ENCODE results near the gene LSM11. TPM values are rescaled to one million over a fixed set of nuclear protein-coding genes. Genes with fewer than 3 reads are reported as not detected.

LSM11 gene
- total RNA-seq, 4 donors from 2014 or later: 2.6 to 4.1 (median 3.9) TPM

DNA sequence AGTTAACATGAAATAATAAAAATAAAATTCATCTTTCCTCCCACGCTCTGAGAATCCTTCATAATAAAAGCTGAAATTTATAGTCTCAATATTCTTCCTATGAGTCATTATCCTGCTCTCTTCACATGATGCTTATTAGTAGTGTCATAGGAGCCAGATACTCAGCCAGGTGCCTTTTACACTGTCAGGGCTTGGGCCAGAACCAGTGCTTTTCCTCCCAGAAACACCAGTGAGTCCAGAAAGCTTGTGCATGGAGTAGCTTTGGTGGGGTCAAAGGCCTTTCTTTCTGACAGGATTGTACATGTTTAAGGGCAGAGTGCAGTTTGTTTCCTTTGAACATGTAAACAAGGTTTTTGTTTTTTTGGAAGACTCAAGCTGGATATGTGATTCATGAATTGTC lies 6.8 kb downstream of the LSM11 start:
- TF ChIP-seq CTCF (IDR thresholded peaks at IDR 0.05; ENCODE audit: low read depth): no peak

GRCh38 chr5:157756122-157756521 lies 12.6 kb downstream of the LSM11 start:
- no peak for TF ChIP-seq CTCF (IDR thresholded peaks at IDR 0.05; ENCODE audit: low read depth)

GRCh38 chr5:157758706-157759105 lies 15.2 kb downstream of the LSM11 start:
- no peak for TF ChIP-seq CTCF (IDR thresholded peaks at IDR 0.05; ENCODE audit: low read depth)

- TF ChIP-seq CTCF (IDR thresholded peaks at IDR 0.05; ENCODE audit: low read depth): no peak
Measured at GRCh38 chr5:157761690-157762621, 18.4 kb downstream of the LSM11 start.

DNA sequence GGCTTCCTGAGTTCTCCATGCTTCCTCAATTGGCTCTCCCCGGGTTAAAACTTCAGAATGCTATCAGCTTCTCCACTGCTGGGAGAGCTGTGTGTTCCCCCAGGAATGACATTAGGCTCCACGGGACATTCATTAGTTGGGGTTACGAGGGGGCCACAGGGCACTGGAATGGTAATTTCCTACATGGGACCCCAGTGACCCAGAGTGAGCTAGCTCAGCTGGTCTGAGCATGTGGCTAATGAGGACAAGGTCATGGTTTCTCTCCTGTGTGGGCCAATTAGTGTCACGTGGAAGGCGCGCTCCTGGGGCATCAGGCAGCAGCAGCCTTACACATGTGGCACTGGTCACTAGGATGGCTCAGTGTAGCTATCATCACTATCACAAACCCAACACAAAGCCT lies 21.0 kb downstream of the LSM11 start:
- no peak for TF ChIP-seq CTCF (IDR thresholded peaks at IDR 0.05; ENCODE audit: low read depth)

DNA sequence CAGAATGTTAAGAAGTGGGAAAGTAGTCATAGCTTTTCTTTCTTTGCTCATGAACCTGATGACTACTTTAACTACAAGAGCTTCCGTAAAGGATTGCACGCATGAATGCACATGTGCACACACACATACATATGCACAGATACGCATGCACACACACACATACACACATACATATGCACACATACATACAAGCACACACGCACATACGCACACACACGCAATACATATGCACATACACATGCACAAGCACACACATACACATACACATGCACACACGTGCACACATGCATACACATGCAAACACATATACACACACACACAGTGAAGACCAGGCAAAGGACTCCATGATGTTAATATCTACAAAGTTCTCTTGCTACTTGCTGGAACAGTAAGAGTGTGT lies 22.9 kb downstream of the LSM11 start:
- no peak for TF ChIP-seq CTCF (IDR thresholded peaks at IDR 0.05; ENCODE audit: low read depth)

GRCh38 chr5:157766902-157767301 lies 23.4 kb downstream of the LSM11 start:
- TF ChIP-seq CTCF (IDR thresholded peaks at IDR 0.05; ENCODE audit: low read depth): no peak
